Measurements from ENCODE around the gene MINDY4B.

MINDY4B gene

GRCh38 chr3:150905339-150905738 is at the start of gene MINDY4B:
Gene MINDY4B, minus strand, starts transcription at chr3:150905439. Its CDS starts 0 bp downstream, at chr3:150905439.
- no peak for FAIRE-seq

- no peak for FAIRE-seq
These were observed 46.7 kb upstream of the MINDY4B start for GRCh38 chr3:150951923-150952322.

GRCh38 chr3:150945226-150946032 is 40.2 kb upstream of the MINDY4B start:
- no peak for FAIRE-seq

GRCh38 chr3:150942221-150942620 is 37.0 kb upstream of the MINDY4B start:
- FAIRE-seq, result no peak

GRCh38 chr3:150936693-150937092 is 31.5 kb upstream of the MINDY4B start:
- FAIRE-seq, result no peak

- FAIRE-seq, result no peak
These were observed 28.3 kb upstream of the MINDY4B start for GRCh38 chr3:150933473-150933995.

GRCh38 chr3:150931745-150932144 is 26.5 kb upstream of the MINDY4B start:
- FAIRE-seq, result no peak

GRCh38 chr3:150930839-150931238 is 25.6 kb upstream of the MINDY4B start:
- FAIRE-seq, result no peak

GRCh38 chr3:150928234-150928633 is 23.0 kb upstream of the MINDY4B start:
- no peak for FAIRE-seq

- no peak for FAIRE-seq
These were observed 21.1 kb upstream of the MINDY4B start for GRCh38 chr3:150926328-150926727.

- no peak for FAIRE-seq
These were observed 20.5 kb upstream of the MINDY4B start for GRCh38 chr3:150925751-150926201.

- no peak for FAIRE-seq
These were observed 17.4 kb upstream of the MINDY4B start for GRCh38 chr3:150922611-150923010.

- FAIRE-seq, result no peak
These were observed 16.0 kb upstream of the MINDY4B start for GRCh38 chr3:150921209-150921608.

- FAIRE-seq, result no peak
These were observed 15.0 kb upstream of the MINDY4B start for GRCh38 chr3:150920236-150920635.

- FAIRE-seq, result no peak
These were observed 12.7 kb upstream of the MINDY4B start for GRCh38 chr3:150917951-150918350.

GRCh38 chr3:150913133-150913922 is 8.1 kb upstream of the MINDY4B start:
- no peak for FAIRE-seq

- no peak for FAIRE-seq
These were observed 7.3 kb upstream of the MINDY4B start for GRCh38 chr3:150912501-150912900.

- no peak for FAIRE-seq
These were observed 6.5 kb upstream of the MINDY4B start for GRCh38 chr3:150911771-150912170.

GRCh38 chr3:150906461-150906860 is 1.2 kb upstream of the MINDY4B start:
- FAIRE-seq, result no peak

- FAIRE-seq, result no peak
These were observed 507 bp upstream of the MINDY4B start for GRCh38 chr3:150905746-150906145.

- no peak for FAIRE-seq
These were observed 2.3 kb downstream of the MINDY4B start for GRCh38 chr3:150902988-150903387.

GRCh38 chr3:150901793-150902192 is 3.4 kb downstream of the MINDY4B start:
- no peak for FAIRE-seq

- FAIRE-seq, result no peak
These were observed 6.1 kb downstream of the MINDY4B start for GRCh38 chr3:150899141-150899540.

Data from endometrium (tissue), 2 donors.